ENCODE measurements around the gene SIGLEC10.

SIGLEC10 gene

DNA sequence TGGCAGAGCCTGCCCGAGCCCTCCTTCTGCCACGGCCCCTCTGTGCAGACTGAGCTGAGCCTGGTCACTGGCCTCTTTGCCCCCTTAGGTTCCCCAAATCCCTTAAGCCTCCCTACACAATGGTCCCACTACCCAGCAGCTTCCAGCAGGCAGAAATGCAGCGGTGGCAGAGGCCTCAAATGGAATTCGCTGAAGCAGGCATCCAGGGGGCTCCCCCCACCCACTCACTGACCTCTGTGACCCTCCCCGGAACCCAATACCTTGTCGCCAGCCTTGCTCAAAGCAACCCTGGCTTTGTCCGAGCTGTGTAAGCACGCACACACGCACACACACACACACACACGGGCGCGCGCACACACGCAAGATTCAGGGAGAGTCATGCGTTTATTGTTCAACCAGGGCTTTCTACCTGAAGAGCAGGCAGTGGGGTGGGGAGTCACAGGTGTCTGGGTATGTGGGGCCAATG is 29.5 kb downstream of the SIGLEC10 start, which contains the start of gene LIM2:
TSS of gene LIM2 (minus strand) at position 51 of the 466 bp plus-strand sequence. CDS start 531 bp downstream, outside the sequence.
- no peaks in the 10 kb centered on the region for H3K9me2 ChIP-seq (replicated peaks; ENCODE audit: control insufficient read depth, low read length)
- no peaks in the 10 kb centered on the region for H3K36me3 ChIP-seq (ENCODE audit: control insufficient read depth, low read length)
- no peak within 1 kb of the TSS for H3K27ac ChIP-seq (ENCODE audit: low read depth, low read length)

DNA sequence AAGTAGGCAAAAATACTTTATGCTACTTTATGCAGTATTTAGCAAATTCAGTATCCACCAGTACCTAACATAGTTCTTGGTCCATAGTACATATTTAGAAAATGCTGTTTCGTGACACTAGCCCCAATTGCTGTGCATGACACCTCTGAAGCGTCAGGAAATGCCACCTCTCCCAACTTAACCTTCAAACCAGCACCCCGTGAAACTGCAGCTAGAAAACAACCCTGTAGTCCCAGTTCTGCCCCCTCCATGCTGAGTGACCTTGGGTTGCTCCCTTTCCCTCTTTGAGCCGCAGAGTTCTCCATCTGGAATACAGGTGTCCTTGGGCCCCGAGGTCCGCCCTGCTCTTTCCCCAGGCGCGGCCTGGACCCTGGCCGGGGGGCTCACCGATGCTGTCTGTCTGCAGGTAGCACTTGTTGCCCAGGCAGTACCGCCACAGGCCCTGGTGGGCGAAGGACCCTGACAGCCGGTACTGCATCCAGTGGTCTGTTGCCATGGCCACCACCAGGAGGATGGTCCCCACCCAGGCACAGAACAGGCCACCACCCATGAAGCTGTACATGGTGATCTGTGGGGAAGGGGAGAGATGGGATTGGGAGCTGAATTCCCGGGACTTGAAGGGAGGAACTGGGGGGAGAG is 30.4 kb downstream of the SIGLEC10 start:
- H3K9me3 ChIP-seq (ENCODE audit: control insufficient read depth, insufficient read depth, low read length): no peaks in the 10 kb centered on the region
- H3K9me2 ChIP-seq (replicated peaks; ENCODE audit: control insufficient read depth, low read length): no peaks in the 10 kb centered on the region
- peaks cover 13% of the 10 kb centered on the region for H3K4me1 ChIP-seq (ENCODE audit: control insufficient read depth, low read length)
- no peaks in the 10 kb centered on the region for H3K36me3 ChIP-seq (ENCODE audit: control insufficient read depth, low read length)
- no peak overlapping the region for H3K27ac ChIP-seq (ENCODE audit: low read depth, low read length)
- H3K4me2 ChIP-seq (ENCODE audit: low read length): no peak overlapping the region
- H3K4me3 ChIP-seq (ENCODE audit: low read length): no peak overlapping the region
- no peaks in the 10 kb centered on the region; the same call in 1 of the 2 replicates for H3F3A ChIP-seq (ENCODE audit: control insufficient read depth, insufficient read depth)
- no peaks in the 10 kb centered on the region for H3K79me2 ChIP-seq (ENCODE audit: control insufficient read depth, low read length)
- no peaks in the 10 kb centered on the region for H4K20me1 ChIP-seq (ENCODE audit: control insufficient read depth, insufficient read depth, low read depth, low read length)
- TF ChIP-seq EZH2phosphoT487 (IDR thresholded peaks at IDR 0.05; ENCODE audit: borderline replicate concordance, low read length): no peak
- TF ChIP-seq, protein P1, sequence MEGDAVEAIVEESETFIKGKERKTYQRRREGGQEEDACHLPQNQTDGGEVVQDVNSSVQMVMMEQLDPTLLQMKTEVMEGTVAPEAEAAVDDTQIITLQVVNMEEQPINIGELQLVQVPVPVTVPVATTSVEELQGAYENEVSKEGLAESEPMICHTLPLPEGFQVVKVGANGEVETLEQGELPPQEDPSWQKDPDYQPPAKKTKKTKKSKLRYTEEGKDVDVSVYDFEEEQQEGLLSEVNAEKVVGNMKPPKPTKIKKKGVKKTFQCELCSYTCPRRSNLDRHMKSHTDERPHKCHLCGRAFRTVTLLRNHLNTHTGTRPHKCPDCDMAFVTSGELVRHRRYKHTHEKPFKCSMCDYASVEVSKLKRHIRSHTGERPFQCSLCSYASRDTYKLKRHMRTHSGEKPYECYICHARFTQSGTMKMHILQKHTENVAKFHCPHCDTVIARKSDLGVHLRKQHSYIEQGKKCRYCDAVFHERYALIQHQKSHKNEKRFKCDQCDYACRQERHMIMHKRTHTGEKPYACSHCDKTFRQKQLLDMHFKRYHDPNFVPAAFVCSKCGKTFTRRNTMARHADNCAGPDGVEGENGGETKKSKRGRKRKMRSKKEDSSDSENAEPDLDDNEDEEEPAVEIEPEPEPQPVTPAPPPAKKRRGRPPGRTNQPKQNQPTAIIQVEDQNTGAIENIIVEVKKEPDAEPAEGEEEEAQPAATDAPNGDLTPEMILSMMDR (IDR thresholded peaks at IDR 0.05; ENCODE audit: low read depth, low read length, poor library complexity, severe bottlenecking): no peak
- H3K27me3 ChIP-seq (ENCODE audit: control insufficient read depth, low read length): no peaks in the 10 kb centered on the region

More for the DNA sequence above, 29.5 kb downstream of the SIGLEC10 start, which contains the start of gene LIM2:
- Histone ChIP-seq H3K4me2 (ENCODE audit: low read length) (no peak within 1 kb of the TSS), H3F3A (ENCODE audit: control insufficient read depth, insufficient read depth) (peaks cover 4% of the 10 kb centered on the region), H4K20me1 (ENCODE audit: control insufficient read depth, insufficient read depth, low read depth, low read length) (no peaks in the 10 kb centered on the region), H3K4me3 (ENCODE audit: low read length) (no peak within 1 kb of the TSS), H3K27me3 (ENCODE audit: control insufficient read depth, low read length) (no peaks in the 10 kb centered on the region), H3K4me1 (ENCODE audit: control insufficient read depth, low read length) (peaks cover 16% of the 10 kb centered on the region), H3K79me2 (ENCODE audit: control insufficient read depth, low read length) (no peaks in the 10 kb centered on the region), H3K9me3 (ENCODE audit: control insufficient read depth, insufficient read depth, low read length) (no peaks in the 10 kb centered on the region)
- TF ChIP-seq, protein P1 (IDR thresholded peaks at IDR 0.05; ENCODE audit: low read depth, low read length, poor library complexity, severe bottlenecking): no peak
- TF ChIP-seq EZH2phosphoT487 (IDR thresholded peaks at IDR 0.05; ENCODE audit: borderline replicate concordance, low read length): no peak

DNA sequence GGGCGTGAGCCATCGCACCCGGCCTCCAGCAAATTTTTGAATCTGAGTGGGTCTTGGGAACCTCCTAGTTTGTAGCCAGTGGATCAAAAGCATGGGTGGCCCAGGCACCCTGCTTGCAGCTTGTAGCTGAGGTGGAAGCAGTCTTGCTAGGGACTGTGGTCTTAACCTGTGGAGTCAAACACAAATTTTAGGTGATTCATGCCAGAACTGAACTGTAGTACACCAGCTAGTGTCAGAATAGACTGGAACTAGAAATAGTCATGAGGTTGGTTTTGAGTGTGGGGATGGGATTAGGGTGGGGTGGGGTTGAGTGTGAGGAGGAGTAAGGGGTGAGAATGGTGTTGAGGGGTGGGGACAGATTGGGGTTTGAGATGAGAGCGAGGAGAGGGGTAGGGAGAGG is 35.4 kb downstream of the SIGLEC10 start:
- no peak overlapping the region for H3K27ac ChIP-seq (ENCODE audit: low read depth, low read length)
- no peaks in the 10 kb centered on the region for H3K79me2 ChIP-seq (ENCODE audit: control insufficient read depth, low read length)
- no peaks in the 10 kb centered on the region for H3K27me3 ChIP-seq (ENCODE audit: control insufficient read depth, low read length)
- H3K9me3 ChIP-seq (ENCODE audit: control insufficient read depth, insufficient read depth, low read length): peaks cover 3% of the 10 kb centered on the region; the same call in 1 of the 2 replicates
- H3K4me3 ChIP-seq (ENCODE audit: low read length): no peak overlapping the region
- no peak overlapping the region for H3K4me2 ChIP-seq (ENCODE audit: low read length)
- TF ChIP-seq EZH2phosphoT487 (IDR thresholded peaks at IDR 0.05; ENCODE audit: borderline replicate concordance, low read length): no peak
- TF ChIP-seq, protein P1 (IDR thresholded peaks at IDR 0.05; ENCODE audit: low read depth, low read length, poor library complexity, severe bottlenecking): no peak
- no peaks in the 10 kb centered on the region for H3K36me3 ChIP-seq (ENCODE audit: control insufficient read depth, low read length)
- H4K20me1 ChIP-seq (ENCODE audit: control insufficient read depth, insufficient read depth, low read depth, low read length): no peaks in the 10 kb centered on the region
- no peaks in the 10 kb centered on the region for H3K9me2 ChIP-seq (replicated peaks; ENCODE audit: control insufficient read depth, low read length)
- no peaks in the 10 kb centered on the region for H3K4me1 ChIP-seq (ENCODE audit: control insufficient read depth, low read length)
- no peaks in the 10 kb centered on the region for H3F3A ChIP-seq (ENCODE audit: control insufficient read depth, insufficient read depth)
